BJ (cell line): ENCODE data around the gene TFAP2C. TPM values are rescaled to one million over a fixed set of nuclear protein-coding genes. Genes with fewer than 3 reads are reported as not detected.

Experiments
- CTCF ChIA-PET: fragments of 350-600 bp; formaldehyde crosslinking; extraction: SDS; loops from one replicate; lab custom pipeline; 2021; ENCODE audit warnings: antibody characterized with exemption, inconsistent platforms; lab: Yijun Ruan, JAX
- POLR2A ChIA-PET: fragments of 300-600 bp; sonication (Branson Sonifier 250); formaldehyde crosslinking; extraction: SDS; loops from one replicate; lab custom pipeline; 2021; ENCODE audit warnings: antibody characterized with exemption; lab: Charles Lee
- DNase-seq: peaks from one replicate; pipeline ENCODE4 v3.0.0-alpha.2; 2011; ENCODE audit warnings: low read depth
- H3K27me3 ChIP-seq: 2 replicates; pipeline ENCODE4 v1.6.0; 2011; ENCODE audit warnings: low read length; ENCODE audit not compliant: control insufficient read depth, insufficient read depth
- H3K36me3 ChIP-seq: 2 replicates; pipeline ENCODE4 v1.5.1; 2011; ENCODE audit warnings: low read length; ENCODE audit not compliant: control insufficient read depth, insufficient read depth
- H3K4me3 ChIP-seq: 2 replicates; pipeline ENCODE4 v1.5.1; 2011; ENCODE audit warnings: low read depth, mild to moderate bottlenecking, control low read depth, low read length
- polyA plus RNA-seq: library from polyadenylated mRNA; depleted of rRNA; stranded (reverse); fragments of >200 nt; gene quantifications from 2 replicates; pipeline ENCODE4 v1.2.3, GENCODE V29; 2011
- TF ChIP-seq, protein P1 (sequence below): IDR thresholded peaks from 2 replicates; pipeline ENCODE4 v1.5.1; 2011; ENCODE audit warnings: low read depth, mild to moderate bottlenecking, control low read depth, inconsistent platforms, low read length, moderate library complexity; ENCODE audit not compliant: insufficient read depth

TFAP2C gene
- polyA plus RNA-seq, 1 experiment, result 4.4 TPM

DNA sequence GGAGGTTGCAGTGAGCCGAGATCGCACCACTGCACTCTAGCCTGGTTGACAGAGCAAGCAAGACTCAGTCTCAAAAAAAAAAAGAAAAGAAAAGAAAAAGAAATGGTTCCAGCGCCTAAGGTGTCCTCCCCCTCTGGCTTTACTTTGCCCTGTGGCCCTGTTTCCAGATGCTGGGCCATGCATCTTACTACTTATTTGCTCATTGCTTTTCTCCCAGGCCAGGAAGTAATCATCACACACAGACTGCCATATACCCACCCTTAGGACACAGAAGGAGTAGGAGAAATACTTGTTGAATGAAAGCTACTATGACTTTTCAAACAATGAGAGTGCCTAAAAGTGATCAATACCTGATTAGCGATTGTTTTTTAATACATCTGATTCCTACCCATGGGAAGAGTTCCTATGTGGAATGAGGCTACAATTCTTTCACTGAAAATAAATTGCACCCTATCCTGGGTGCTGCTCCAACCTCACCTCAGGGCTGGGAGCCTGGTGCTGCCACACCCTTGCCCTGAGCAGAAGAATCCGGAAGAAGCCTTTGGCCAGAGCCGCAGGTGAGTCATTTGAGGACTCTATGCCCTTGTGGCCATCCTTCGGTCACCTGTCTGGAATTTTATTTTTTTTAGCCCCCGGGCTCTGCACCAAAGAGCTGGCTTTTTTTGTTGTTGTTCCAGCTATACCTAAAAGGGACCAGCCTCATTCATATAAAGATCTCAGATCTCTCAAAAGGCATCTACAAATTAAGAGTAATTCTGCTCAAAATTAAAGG lies 22.7 kb upstream of the TFAP2C start:
- no peaks in the 10 kb centered on the region for H3K36me3 ChIP-seq
- ChIA-PET POLR2A (no interaction called here), CTCF (interaction anchor here (0.6 kb wide), 1 partner anchor 363 kb away, joined by 3 read pairs; no protein-coding TSS in a partner anchor)
- TF ChIP-seq, protein P1, sequence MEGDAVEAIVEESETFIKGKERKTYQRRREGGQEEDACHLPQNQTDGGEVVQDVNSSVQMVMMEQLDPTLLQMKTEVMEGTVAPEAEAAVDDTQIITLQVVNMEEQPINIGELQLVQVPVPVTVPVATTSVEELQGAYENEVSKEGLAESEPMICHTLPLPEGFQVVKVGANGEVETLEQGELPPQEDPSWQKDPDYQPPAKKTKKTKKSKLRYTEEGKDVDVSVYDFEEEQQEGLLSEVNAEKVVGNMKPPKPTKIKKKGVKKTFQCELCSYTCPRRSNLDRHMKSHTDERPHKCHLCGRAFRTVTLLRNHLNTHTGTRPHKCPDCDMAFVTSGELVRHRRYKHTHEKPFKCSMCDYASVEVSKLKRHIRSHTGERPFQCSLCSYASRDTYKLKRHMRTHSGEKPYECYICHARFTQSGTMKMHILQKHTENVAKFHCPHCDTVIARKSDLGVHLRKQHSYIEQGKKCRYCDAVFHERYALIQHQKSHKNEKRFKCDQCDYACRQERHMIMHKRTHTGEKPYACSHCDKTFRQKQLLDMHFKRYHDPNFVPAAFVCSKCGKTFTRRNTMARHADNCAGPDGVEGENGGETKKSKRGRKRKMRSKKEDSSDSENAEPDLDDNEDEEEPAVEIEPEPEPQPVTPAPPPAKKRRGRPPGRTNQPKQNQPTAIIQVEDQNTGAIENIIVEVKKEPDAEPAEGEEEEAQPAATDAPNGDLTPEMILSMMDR, result no peak
- no peak for DNase-seq
- H3K4me3 ChIP-seq, result no peak overlapping the region
- H3K27me3 ChIP-seq, result no peaks in the 10 kb centered on the region; the same call in 1 of the 2 replicates

DNA sequence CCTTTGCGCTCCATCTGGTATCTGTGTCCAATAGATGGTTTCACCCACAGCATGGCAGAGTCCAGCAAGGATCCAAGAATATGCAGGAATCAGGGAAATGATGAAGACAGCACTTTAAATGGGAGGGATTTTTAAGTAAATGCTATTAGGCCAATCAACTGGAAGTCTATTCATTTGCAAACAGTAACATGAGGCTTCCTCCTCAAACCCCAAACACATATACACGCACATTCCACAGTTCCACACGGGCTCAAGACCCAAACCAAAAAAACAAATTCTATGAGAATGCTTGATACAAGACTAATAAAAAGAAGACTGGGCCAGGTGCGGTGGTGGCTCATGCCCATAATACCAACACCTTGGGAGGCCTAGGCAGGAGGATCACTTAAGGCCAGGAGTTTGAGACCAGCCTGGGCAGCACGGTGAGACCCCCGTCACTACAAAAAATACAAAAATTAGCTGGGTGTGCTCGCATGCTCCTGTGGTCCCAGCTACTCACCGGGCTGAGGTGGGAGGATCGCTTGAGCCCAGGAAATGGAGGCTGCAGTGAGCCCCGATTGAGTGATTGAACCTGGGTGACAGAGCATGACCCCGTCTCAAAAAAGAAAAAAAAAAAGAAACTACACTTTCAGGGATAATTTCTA lies 21.9 kb upstream of the TFAP2C start:
- Histone ChIP-seq H3K27me3 (no peaks in the 10 kb centered on the region; the same call in 1 of the 2 replicates), H3K36me3 (no peaks in the 10 kb centered on the region), H3K4me3 (no peak overlapping the region)
- POLR2A ChIA-PET, result no interaction called here
- no peak for DNase-seq
- CTCF ChIA-PET, result interaction anchor here (0.6 kb wide), 1 partner anchor 75 kb away, joined by 3 read pairs; no protein-coding TSS in a partner anchor
- TF ChIP-seq, protein P1, result no peak

GRCh38 chr20:56608376-56608775 lies 20.7 kb upstream of the TFAP2C start:
- ChIA-PET CTCF (no interaction called here), POLR2A (no interaction called here)
- TF ChIP-seq, protein P1, result no peak
- H3K4me3 ChIP-seq, result no peak overlapping the region
- no peaks in the 10 kb centered on the region; the same call in 1 of the 2 replicates for H3K27me3 ChIP-seq
- DNase-seq, result no peak
- no peaks in the 10 kb centered on the region for H3K36me3 ChIP-seq

DNA sequence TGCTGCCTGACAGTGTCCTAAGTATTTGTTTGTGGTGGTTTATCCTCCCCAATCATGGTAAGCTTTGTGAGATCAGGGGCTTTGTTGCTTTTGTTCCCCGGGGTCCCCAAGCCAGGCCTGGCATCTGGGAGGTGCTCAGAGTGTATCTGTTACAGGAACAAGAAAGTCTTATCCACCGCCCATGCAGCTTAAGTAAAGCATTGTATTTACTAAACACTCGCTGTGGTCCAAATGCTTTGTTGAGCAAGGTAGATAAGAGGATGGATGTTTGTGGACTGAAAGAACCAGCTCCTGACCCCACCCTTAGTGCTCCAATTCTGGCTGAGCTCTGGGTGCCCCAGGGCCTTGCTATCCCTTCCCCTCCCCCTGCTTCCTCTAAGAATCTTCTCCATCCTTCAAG lies 19.8 kb upstream of the TFAP2C start:
- H3K27me3 ChIP-seq, result no peaks in the 10 kb centered on the region; the same call in 1 of the 2 replicates
- no peak overlapping the region for H3K4me3 ChIP-seq
- TF ChIP-seq, protein P1, result no peak
- no peak for DNase-seq
- POLR2A ChIA-PET, result no interaction called here
- H3K36me3 ChIP-seq, result no peaks in the 10 kb centered on the region
- CTCF ChIA-PET, result interaction anchor here (1.0 kb wide), 2 partner anchors 21 to 60 kb away, joined by 3 read pairs; no protein-coding TSS in a partner anchor

DNA sequence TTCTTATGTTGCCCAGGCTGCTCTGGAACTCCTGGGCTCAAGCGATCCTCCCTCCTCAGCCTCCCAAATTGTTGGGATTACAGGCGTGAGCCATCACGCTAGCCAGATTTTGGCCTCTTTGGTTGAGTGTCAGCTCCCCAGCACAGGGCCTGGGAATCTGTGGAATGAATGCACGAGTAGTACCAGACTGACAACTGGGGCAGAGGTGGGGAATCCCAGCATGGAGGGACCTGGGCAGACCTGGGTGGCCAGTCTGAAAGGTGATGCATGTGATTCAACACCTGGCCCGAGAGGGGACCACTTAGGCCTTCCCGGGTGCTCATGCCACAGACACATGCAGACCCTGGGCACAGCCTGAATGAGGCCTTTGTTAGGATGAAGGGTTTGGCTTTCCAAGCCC lies 19.0 kb upstream of the TFAP2C start:
- DNase-seq, result no peak
- H3K36me3 ChIP-seq, result no peaks in the 10 kb centered on the region
- CTCF ChIA-PET, result interaction anchor here (1.0 kb wide), 2 partner anchors 20 to 60 kb away, joined by 3 read pairs; no protein-coding TSS in a partner anchor
- TF ChIP-seq, protein P1, result no peak
- POLR2A ChIA-PET, result no interaction called here
- no peak overlapping the region for H3K4me3 ChIP-seq
- H3K27me3 ChIP-seq, result no peaks in the 10 kb centered on the region; the same call in 1 of the 2 replicates
